ENCODE results near the gene RFX3. TPM values are rescaled to one million over a fixed set of nuclear protein-coding genes. Genes with fewer than 3 reads are reported as not detected.

The RFX3 gene
- total and polyA plus RNA-seq, 2 of the 13 experiments (the other 11 are each of a cell fraction or from before 2014, with no cell fraction given): 2.7 to 5.3 TPM

GRCh38 chr9:3321186-3321585 lies 204.6 kb downstream of the RFX3 start (continued):
- TF ChIP-seq KIAA2018 (CRISPR knock-in tag; IDR thresholded peaks at IDR 0.05; ENCODE audit: borderline replicate concordance) (no peak), HIVEP1 (CRISPR knock-in tag; IDR thresholded peaks at IDR 0.05) (no peak), NR3C1 (CRISPR knock-in tag; IDR thresholded peaks at IDR 0.05) (no peak), TCF12 (IDR thresholded peaks at IDR 0.05) (no peak), TCF12 (CRISPR knock-in tag; IDR thresholded peaks at IDR 0.05) (no peak), FOXA1 (IDR thresholded peaks at IDR 0.05) (no peak), FOXA1 (CRISPR knock-in tag; IDR thresholded peaks at IDR 0.05) (no peak), PRPF4 (IDR thresholded peaks at IDR 0.05; ENCODE audit: low read depth, low read length, poor library complexity, severe bottlenecking) (no peak), ZNF558 (CRISPR knock-in tag; IDR thresholded peaks at IDR 0.05; ENCODE audit: borderline replicate concordance) (no peak), MIER2 (CRISPR knock-in tag; IDR thresholded peaks at IDR 0.05) (no peak), ZNF362 (CRISPR knock-in tag; IDR thresholded peaks at IDR 0.05; ENCODE audit: borderline replicate concordance) (no peak), ZNF646 (CRISPR knock-in tag; IDR thresholded peaks at IDR 0.05) (no peak), FOXK2 (IDR thresholded peaks at IDR 0.05) (no peak)

All from HepG2 (cell line).